Muscle of arm (tissue), 14 donors: ENCODE data around the gene RSPRY1. TPM values are rescaled to one million over a fixed set of nuclear protein-coding genes. Genes with fewer than 3 reads are reported as not detected.
A peak's percentile ranks its signal among the peaks of the same experiment; 100 is the strongest.

ENCODE experiments used
- DNase-seq: peaks from one replicate; pipeline ENCODE4 v3.0.0-alpha.2; 2013
- long read RNA-seq, 11 donors: transcript quantifications; one replicate each; lab custom pipeline, GENCODE V29; 2026
- polyA plus RNA-seq, 12 donors: library from polyadenylated mRNA; unstranded; fragments of 120-200 nt; gene quantifications; one replicate each; pipeline ENCODE4 v1.2.1, GENCODE V29; 2013; ENCODE audit not compliant: insufficient read length in 12 of 12

RSPRY1 gene
- 10 to 100 TPM in 11 of 12 donors, not detected in 1; 17.3 to 37.3 (median 27.7) TPM for polyA plus RNA-seq
- long read RNA-seq, donor 1, transcript RSPRY1-201 (15 exons, 3,547 nt): major isoform, 6 of 9 reads
- long read RNA-seq, donor 1, partial matches to known transcripts: 0 of 9 reads
- long read RNA-seq, donor 1, other reads (novel, unspliced or antisense): 0 of 9 reads
- long read RNA-seq, donor 2, partial matches to known transcripts: 0 of 7 reads
- long read RNA-seq, donor 2, other reads (novel, unspliced or antisense): 0 of 7 reads
- long read RNA-seq, donor 3, partial matches to known transcripts: 17 of 18 reads
- long read RNA-seq, donor 3, other reads (novel, unspliced or antisense): 0 of 18 reads
- long read RNA-seq, donor 4, partial matches to known transcripts: 0 of 2 reads
- long read RNA-seq, donor 4, other reads (novel, unspliced or antisense): 0 of 2 reads
- long read RNA-seq, donor 5, partial matches to known transcripts: 9 of 14 reads
- long read RNA-seq, donor 5, other reads (novel, unspliced or antisense): 0 of 14 reads
- long read RNA-seq, donor 6, partial matches to known transcripts: 0 of 3 reads
- long read RNA-seq, donor 6, other reads (novel, unspliced or antisense): 0 of 3 reads
- long read RNA-seq, donor 7, partial matches to known transcripts: 0 of 1 reads
- long read RNA-seq, donor 7, other reads (novel, unspliced or antisense): 0 of 1 reads
- long read RNA-seq, donor 8, partial matches to known transcripts: 6 of 11 reads
- long read RNA-seq, donor 8, other reads (novel, unspliced or antisense): 0 of 11 reads
- long read RNA-seq, donor 9, partial matches to known transcripts: 0 of 2 reads
- long read RNA-seq, donor 9, other reads (novel, unspliced or antisense): 0 of 2 reads
- long read RNA-seq, donor 10, partial matches to known transcripts: 0 of 3 reads
- long read RNA-seq, donor 10, other reads (novel, unspliced or antisense): 0 of 3 reads
- long read RNA-seq, donor 11, transcript RSPRY1-201 (15 exons, 3,547 nt): major isoform, 6 of 7 reads
- long read RNA-seq, donor 11, partial matches to known transcripts: 0 of 7 reads
- long read RNA-seq, donor 11, other reads (novel, unspliced or antisense): 0 of 7 reads

DNA sequence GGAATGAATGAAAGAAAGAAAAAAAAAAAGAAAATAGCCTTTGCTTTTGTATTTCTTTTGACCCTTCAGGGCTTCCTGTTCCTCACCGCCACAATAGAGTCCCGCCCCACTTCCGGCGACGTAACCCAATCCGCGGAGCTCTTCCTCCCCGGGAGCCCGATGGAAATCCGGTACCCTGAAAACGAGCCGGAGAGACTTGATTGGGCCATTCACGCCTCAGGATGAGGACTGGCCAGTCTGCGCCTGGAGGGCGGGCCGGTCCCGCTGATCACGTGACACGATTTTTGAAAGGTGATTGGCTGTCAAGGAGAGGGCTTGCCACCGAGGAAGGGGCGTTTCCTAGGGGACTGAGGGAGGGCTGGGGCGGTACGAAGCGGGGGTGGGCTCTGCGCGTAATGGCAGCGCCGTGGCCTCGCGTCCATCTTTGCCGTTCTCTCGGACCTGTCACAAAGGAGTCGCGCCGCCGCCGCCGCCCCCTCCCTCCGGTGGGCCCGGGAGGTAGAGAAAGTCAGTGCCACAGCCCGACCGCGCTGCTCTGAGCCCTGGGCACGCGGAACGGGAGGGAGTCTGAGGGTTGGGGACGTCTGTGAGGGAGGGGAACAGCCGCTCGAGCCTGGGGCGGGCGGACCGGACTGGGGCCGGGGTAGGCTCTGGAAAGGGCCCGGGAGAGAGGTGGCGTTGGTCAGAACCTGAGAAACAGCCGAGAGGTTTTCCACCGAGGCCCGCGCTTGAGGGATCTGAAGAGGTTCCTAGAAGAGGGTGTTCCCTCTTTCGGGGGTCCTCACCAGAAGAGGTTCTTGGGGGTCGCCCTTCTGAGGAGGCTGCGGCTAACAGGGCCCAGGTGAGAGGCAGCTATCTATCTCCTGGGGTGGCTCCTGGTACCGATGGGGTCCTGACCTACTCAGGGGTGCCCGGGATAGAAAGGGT, at the start of gene RSPRY1, which contains the start of gene PSME3IP1:
TSS of gene RSPRY1 (plus strand) at position 385 of the 927 bp plus-strand sequence. CDS start 18,330 bp downstream, outside the sequence.
TSS of gene PSME3IP1 (minus strand) at position 95 of the 927 bp plus-strand sequence. CDS start 12,185 bp downstream, outside the sequence.
- peak; percentile 100 for DNase-seq

DNA sequence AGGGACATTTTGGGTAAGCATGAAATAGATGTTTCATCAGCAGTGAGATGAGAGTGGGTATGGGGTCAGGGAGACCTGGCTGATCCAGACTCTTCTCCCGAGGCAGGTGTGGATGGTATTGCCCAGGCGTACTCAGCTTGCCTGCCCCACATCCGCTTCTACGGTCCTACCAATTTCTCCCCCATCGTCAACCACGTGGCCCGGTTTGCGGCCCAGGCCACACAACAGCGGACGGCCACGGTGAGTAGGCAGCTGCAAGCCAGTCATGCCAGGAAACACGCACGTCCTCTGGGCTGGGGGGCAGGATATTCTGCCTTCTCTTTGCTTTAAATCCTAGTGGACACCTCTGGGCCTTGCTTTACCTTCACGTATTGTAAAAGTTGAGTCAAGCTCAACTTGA, 49.1 kb upstream of the RSPRY1 start:
- no peak for DNase-seq

DNA sequence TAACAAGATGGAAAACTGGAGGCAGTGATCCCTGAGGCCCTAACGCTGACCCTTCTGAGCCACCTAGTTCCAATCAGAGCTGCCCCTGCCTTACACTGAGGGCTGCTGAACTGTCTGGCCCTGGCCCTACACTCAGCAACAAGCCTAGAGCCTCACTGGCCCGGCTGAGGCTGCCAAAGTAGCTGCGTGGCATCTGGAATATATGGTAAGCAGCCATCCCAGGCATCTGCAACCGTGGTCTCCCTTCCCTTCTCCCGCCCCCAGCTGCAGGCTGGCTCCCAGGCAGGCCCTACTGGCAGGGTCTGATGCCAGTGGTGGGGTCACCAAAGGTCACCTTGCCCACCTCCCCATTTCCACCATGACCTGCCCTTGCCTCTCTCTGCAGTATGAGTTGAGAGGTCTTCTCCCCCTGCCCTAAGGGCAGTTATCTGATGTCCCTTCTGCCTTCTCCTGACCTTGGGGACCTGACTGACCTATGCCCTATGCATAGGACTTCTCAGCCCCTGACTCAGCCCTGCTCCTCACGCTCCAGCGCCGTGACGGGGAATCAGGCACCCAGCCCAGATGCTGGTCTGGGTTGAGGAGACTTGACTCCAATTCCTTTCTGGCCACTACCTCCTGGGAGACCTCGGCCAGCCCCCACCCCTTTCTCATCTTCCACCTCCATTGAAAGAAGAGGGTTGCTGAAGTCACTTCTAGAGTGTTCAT, 48.4 kb upstream of the RSPRY1 start:
- DNase-seq: no peak

DNA sequence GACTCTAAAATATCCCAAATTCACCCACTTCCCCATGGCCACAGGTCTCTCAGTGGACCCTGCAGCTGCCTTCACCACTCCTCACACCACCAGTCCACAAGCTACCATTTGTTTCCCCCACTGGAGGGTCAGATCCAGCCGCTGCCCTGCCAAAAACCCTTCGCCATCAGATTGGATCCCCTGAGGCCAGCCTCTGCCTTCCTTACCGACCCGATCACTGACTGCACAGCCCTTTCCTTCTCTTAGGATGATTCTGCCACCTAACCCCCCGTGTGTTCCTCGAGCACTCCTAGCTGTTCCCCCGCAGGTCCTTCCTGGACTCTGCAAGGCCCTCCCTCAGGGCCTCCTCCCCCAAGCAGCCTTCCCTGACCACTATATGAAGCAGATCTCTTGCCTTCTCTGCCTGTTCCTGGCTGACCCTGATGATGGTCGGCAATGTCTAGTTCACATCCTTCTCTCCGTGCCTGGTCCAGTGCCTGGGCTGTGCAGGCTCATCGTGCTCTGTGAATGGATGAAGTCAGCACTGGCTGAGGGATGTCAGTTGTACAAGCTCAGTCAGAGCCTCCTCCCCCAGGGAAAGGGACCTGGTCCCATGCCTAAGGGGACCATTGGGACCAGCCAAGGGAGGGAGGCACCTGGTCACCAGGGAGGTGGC, 47.7 kb upstream of the RSPRY1 start:
- DNase-seq: no peak

DNA sequence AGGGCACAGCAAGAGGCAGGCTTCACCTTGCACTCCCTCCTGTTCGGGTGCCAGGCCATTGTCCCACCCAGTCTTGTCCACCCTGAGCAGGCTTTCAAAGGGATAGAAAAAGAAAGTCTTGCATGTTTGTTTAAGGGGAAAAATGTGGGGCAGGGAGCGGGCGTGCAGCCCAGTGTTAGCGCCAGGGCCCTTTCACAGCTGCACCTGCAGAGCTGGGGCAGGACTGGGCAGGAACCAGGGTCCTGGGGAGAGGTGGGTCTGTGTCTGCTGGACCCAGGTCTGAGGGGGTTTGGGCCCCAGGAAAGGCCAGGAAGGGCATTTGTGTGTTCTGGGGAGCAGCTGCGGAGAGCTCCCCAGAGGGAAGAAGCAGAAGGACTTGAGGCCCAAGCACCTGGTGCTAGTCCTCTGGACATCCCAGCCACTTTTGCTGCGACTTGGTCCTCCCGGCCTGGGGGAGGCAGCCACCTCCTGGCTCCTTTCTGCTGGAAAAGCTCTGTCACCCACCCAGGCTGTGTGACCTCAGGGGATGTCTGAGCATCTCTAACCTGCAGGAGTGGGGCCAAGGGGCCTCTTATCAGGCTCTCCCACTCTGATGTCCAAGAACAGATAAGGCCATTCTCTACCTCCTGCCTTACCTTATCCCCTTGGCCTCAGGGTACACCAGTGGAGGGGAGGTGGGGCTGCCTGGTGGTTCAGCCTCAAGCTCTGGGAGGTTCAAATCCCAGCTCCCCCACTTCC, 45.0 kb upstream of the RSPRY1 start:
- DNase-seq: no peak

DNA sequence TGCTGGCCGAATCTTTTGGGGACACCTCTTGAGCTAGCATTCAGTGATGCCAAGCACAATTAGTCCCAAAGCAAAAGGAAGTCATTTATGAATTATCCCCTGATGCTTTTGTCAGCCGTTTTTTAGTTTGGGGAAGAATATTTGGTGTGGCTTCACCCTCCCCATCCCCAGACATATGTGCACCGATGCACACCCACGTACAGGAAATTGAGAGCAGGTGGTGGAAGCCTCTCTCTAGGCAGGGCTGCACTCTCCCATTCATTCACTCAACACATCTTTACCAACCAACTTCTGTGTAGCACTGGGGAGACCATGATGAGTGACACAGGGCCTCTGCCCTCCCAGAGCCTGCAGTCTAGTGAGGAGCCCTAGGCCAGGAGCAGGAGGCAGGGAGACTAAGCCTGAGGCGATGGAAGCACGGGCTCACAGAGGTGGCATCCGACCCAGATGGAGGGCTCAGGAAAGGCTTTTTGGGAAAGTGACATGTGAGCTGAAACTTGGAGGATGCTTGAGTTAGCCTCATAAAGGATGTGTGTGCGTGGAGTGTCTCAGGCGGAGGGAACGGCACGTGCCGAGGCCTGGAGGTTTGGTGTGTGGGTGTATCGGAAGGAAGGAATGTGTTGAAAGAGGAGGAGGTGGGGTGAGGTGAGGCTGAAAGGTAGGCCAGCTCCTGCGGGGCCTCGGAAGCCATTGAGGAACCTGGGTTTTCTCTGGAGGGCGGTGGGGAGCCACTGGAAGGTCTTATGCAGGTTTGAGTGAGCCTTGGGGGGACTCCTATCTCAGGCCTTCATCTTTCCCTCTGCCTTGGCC, 44.1 kb upstream of the RSPRY1 start:
- DNase-seq: no peak

DNA sequence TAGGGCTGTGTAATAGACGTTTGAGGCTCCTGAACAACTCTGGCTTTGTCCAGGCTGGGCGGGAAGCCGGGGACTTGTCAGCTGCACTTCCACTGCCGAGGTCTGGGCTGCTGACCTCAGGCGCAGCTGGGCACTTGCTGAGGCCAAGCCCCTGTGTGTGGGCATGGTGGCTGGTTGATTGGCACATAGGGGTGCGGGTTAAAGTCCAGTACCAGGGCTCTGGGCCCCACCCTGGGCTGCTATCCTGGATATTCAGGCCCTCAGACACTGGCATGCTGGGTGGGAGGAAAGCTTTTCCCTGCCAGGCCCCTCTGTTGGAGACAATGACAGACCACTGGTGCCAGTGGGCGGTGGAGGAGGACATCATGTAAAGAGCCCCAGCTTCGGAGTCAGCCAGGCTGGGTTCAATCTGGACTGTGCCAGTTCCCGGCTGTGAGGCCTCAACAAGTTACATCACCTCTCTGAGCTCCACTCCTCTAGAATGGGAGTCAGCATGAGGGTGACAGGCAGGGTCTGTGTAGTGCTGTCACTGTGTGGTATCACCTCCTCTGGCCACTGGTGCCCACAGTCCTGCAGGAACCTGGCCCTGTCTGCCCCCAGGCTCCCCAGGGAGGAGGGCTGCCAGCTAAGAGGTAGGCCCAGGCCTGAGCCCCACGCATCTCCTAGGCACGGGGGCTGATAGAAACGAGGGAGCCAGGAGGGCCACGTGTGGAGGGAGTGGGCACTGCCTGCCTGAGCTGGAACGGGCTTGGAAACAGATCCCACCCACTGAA, 42.8 kb upstream of the RSPRY1 start:
- DNase-seq: no peak

DNA sequence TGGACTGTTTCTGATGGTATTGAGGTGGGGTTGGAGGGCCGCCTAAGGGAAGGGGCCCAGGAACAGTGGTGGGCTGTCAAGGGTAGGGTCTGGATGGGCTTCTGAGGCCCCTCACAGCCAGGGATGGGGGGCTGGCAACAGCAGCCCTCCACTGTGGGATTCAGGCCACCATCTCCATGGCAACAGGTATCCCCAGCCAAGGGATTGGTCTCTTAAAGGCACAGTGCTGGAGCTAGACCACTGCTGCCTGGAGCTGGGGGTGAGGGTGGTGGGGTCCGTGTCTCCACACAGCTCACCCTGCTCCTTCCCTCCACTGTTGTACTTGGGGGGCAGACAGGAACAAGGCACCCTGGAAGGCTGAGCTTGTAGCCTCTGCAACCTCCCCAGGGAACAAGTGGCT, 42.1 kb upstream of the RSPRY1 start:
- DNase-seq: no peak

DNA sequence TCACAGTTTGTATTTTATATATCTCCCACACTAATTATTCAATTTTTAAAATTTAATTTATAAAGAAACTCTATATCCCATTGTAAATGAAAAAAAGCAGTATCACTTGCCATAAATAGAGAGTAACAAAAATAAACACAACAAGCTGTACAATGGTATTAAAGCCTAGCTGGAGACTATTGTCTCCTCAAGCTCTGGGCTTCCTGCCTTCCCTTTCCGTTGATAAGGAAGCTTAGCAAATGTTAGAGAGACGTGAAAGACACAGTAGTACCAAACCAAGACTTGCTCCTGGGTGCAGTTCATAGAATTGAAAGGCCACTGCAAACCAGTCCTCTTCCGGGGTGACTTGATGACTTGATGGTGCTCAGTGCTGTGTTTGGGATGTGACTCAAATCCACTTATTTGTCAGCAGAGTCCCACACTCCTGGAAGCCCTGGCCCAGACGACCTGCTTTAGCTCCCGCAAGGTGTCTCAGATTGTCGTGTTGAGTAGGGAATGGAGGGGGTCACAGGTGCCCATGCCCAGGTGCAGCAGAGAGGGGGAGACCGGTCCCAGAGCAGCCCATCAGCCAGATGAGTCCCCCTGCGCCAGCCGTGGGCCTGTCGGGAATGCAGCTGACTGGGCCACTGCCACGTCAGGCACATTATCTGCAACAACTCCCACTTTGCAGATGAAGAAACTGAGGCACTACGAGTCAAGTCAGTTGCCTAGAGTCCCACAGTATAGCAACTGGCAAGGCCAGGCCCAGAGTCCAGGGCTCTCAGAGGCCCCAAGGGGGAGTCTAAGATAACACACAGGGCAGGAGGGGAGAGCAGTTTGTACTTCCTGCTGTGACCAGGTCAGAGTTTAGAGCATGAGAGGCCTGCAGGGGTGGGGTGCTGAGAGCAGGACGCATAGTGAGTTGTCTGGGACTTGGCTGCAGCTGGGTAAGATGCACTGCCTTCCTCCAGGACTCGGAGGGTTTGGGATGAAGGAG, 40.8 kb upstream of the RSPRY1 start:
- DNase-seq: no peak

DNA sequence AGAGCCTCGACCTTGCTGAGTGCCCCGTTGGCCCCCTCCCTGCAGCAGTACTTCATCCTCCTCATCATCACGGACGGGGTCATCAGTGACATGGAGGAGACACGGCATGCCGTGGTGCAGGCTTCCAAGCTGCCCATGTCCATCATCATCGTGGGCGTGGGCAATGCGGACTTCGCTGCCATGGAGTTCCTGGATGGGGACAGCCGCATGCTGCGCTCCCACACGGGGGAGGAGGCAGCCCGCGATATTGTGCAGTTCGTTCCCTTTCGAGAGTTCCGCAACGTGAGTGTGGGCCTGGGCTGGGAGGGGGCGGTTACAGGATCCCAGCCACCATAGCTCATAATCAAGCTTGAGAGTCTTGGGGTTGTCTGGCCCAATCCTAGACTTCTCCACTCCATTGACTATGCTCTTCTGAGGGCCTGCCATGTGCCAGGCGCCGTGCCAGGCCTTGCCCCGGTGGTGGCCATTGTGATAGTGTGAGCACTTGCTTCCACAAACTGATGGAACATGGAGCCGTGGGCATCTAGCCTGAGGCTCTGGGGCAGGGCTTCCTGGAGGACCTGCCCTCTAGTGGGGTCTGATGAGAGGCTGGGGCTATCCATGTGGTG, 40.0 kb upstream of the RSPRY1 start:
- DNase-seq: no peak

DNA sequence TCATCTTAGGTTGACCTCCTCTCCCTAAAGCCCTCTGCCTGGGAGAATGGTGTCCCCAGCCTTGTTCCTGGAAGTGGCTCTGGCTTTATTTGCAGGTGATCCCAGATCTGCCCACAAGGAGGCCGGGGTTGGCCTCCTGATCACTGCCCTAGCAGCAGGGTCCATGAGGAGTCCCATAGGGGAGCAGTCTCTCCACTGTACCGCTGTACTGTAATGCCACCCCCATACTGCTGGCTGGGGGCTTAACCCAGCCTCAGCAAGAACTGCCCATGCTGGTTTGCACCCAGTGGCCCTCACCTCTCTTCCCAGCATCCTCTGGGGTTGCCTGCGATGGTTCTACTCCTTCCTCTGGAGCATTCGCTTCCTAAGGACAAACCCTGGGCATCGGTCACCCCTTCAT, 39.4 kb upstream of the RSPRY1 start:
- no peak for DNase-seq

DNA sequence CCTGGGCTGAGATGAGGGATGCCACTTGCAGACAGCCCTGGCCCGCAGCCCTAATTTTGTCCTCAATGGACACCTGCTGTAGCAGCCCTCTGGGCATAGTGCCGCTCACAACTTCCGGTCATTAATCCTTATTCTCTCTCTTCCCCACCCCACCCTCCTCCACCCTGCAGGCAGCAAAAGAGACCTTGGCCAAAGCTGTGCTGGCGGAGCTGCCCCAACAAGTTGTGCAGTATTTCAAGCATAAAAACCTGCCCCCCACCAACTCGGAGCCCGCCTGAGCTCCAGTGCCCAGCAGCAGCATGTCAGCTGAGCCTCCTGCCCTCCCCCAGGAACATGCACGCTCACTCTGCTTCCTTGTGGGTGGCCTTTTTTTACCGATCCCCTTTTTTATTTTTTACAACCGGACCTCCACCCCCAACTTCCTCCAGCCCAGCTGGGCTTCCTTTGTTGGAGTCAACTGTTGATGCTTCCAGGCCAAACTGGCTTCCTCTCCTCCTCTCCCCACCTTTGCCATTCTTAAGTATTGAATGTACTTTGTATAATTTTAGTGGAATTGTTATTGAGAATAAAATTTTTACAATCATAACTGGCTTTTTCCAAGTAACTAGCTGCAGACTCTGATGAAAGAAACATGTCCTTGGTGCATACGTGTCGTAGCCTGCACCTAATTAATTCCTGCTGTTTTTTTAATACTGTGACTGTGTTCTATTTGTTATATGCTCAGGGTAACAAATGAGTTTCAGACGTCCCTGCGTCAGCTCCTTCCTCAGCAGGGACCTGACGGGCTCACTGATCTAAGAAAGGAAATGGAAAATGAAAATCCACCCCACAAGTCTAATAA, 38.5 kb upstream of the RSPRY1 start:
- peak; percentile 57 for DNase-seq

DNA sequence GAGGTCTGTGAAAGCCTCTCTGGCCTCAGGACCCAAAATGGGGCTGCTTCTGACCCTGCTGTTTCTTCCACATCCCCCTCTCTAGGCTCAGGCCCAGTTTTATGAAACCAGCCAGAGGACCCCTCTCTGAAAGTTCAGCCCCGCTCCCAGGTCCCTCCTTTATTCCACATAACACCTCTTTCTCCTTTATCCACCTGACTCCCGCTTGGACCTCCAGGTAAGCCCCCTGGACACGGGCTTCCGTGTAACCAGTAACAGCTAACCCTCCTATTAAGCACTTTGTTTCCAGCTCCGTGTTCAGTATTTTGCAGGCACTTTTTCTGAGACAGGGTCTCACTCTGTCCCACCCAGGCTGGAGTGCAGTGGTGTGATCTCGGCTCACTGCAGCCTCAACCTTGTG, 37.6 kb upstream of the RSPRY1 start:
- DNase-seq: no peak

DNA sequence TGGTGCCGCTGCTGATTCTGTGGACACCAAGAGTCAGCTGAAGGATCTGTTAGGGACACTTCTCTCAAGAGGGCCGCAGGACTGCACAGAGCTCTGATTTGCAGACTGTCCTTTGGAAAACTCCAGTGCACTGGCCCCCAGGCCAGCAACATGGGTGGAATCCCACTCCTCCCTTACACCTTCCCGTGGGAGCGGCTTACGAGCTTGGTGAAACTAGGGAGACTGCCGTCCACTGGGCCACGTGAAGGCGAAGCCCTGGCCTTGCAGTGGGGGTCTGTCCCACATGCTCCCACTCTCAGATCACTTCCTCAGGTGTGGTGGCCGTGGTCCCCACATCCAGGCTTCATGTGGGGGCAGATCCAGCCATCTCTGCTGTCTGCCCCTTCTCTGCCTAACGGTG, 36.7 kb upstream of the RSPRY1 start:
- DNase-seq: no peak
